Activated T-cell treated with anti-CD3 and anti-CD28 coated beads for 48 hours (primary cell): ENCODE results near the gene CSF1R.

Experiments used
- DNase-seq: peaks from one replicate; pipeline ENCODE4 v3.0.0-alpha.2; 2020; ENCODE audit warnings: low read depth

Gene CSF1R

DNA sequence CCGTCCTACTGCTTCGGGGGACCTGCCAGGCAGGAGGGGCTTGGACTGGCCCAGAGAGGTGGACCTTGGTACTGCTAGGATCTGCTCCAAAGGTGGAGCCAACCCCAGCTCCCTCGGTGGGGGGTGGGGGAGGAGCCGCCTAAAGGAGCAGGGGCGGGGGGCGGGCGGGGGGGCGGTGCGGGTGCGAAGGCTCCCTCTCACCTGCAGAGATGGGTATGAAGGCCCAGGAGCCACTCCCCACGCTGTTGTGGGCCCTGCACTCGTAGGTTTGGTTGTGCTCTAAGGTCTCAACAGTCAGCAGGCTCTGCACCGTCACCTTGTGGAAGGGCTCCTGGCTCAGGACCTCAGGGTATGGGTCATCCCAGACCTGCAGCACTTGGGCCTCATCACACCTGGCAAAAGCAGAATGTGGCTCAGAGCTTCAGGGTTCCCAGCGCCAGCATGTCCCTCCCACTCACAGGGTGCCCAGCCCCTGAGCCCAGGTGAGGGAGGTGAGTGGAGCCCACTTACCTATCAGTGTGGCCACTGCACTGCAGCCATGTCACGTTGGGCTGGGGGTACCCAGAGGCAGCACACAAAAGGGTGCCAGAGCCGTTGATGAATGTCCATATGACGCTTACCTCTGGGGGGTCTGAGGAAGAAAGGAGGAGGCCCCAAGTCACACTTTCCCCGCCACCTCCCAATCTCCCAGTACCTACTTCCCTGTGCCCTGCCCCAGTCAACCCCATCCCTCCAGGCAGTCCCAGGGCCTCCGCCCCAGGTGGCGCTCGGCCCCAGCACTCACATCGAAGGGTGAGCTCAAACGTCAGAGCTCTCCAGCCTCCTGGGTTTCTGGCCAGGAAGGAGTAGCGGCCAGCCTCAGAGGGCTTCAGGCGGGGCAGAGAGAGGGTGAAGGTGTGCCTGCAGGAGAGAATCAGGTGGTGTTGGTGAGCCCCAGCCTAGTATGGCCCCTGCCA is 16.4 kb downstream of the CSF1R start:
- no peak for DNase-seq

DNA sequence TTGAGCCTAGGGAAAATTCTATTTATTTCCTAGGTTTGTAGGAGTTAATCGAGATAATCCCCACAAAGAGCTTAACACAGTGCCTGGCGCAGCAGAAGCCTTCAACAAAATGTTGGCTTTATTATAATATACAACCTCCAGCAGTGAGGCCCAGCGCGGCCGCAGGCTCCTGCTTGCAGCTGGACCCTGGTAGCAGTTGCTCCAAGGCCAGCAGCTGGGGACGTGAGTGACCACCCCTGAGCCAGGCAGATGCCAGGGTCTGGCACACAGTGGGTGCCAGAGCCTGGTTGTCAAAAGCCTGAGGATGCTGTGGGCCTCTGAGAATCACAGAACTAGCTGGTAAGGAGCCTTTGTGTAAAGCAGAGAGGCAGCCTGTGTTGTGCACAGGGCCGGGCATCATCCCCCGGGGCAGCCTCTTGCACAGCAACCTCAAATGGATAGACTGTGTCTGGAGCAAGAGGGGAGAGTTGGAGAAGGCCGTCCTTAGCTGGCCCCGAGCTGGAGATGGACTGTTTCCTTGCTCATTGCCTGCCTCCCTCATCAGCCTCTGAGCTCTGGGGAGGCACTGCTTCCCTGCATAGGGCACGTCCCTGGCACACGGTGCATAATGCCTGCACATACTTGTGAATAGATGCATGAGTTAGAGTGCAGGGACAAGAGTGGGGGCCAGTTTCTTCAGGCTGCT is 17.3 kb downstream of the CSF1R start:
- DNase-seq: no peak

DNA sequence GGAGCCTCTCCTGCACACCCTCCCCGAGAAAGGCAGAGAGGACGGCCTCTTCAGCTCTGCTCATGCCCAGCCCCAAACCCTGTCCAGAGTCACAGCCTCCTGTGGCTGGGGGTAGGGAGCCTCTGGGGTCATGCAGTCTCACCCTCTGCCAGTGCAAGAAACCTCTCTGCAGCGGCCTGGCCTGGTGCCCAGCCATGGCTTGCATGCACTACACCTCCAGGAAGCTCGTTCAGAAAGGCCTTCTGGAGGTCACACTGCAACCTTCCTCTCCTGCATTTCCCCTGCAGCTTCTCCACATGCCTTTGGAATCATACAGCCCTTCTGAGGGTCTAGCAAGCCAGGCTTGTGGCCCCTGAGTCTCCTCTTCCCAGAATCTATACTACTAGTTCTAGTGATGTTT is 17.9 kb downstream of the CSF1R start:
- DNase-seq: no peak

DNA sequence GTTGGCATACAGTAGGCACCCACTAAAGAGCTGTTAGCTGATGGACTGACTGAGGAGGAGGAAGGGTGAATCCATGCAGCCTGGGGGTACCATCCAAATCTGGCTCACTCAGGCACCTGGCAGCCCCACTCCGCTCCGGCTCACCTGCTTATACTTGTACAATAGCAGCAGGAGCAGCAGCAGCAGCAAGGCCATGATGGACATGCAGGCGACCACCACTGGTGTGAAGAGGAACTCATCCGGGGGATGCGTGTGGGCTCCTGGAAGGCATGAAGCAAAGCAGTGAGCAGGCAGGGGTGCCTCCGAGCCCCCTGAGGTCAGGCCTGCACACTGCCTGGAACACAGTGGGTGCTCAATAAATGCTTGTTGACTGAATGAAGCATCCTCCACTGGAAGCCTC is 18.3 kb downstream of the CSF1R start:
- DNase-seq: no peak

DNA sequence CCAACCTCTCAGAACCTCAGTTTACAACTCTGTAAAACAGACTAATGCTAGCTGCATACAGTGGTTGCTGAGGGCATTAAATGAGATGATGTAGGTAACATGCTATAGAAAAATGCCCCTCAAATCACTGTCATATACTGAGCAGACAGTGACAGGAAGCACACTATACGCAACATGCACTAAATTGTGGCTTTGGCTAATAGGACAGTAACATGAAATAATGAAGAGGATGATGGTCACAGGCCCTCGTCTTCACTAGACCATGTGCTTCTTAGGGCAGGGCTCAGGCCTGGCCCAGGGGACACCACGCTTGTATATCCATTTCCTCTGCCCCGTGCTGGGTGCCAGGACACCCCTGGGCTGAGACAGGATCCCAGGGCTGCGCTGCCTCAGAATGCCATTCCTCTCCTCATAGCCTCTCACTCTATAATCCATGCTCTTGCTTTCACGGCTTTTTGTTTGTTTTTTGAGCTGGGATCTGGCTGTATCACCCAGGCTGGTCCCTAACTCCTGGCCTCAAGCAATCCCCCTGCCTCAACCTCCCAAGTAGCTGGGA is 18.9 kb downstream of the CSF1R start:
- DNase-seq: no peak

DNA sequence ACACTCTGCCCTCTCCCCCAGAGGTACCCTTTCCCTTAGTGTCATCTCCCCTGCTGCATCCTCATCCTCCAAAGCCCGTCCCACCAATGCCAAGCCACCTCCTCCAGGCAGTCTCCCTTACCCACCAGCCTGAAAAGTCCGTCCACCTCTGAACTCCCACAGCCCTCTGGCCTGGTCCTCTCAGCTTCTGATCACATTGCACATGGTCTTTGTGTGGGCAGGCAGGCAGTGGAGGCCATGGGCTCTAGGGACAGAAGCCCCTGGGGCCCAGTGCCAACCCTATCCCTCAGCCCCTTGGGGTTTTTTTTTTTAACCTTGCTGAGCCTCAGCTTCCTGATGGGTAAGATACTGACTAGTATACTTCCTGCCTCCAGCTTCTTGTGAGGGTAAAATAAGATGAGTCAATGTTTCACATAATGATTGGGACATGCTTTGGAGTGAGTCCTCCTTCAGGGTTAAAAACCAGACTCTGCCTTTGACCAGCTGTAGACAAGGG is 19.4 kb downstream of the CSF1R start:
- DNase-seq: no peak

DNA sequence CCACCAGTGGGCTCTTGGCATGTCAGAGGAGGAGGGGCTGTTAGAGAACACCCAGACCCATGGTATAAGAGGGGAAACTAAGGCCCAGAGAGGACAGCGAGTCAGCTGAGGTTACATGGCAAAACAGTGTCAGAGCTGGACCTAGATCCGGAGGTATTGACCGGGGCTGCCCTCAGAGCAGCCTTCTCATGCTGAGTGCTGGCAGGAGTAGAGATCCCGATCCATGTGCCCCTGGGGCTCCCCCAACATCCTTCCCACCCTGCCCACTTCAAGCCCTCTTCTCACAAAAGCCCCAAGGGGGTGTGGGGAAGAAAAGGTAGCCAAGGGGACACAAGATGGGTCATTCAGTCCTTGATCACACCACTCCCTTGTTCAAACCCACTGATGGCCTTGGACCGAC is 19.9 kb downstream of the CSF1R start:
- DNase-seq: no peak

DNA sequence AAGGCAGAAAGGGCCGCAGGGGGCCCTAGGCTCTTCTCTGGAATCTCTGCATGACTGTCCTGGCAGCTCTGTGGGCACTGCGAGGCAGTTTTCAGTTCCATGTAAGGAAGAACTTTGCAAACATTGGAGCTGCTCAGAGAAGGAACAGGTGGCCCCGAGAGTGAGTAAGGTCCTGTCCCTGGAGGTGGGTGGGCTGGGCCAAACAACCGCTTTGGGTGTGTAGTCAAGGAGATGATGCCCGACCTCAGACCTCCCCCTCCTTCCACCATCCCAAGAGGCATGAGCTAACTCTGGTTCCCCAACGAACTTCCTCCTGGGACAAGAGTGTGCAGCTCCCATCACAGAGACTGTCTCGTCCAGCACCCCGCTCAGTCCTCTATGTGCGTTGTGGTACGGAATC is 20.5 kb downstream of the CSF1R start:
- DNase-seq: no peak

DNA sequence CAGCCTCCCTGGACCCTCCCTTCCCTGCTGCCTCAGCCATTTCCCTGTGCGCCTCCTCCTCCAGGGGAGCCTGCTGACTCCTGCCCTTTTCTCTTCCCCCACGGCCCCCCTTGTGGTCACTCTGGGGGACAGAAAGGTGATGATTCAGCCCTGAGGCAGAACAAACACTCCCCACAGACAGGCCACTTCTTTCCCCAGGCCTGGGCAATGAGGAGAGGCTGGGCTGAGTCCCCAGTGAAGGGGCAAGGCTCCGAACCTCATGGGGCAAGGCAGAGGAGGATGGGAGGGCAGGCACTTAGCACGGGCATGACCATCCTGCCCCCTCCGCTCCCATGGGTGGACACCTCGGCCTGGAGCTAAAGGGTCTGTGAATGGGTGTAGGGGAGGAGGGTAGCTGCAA is 21.0 kb downstream of the CSF1R start:
- DNase-seq: no peak

DNA sequence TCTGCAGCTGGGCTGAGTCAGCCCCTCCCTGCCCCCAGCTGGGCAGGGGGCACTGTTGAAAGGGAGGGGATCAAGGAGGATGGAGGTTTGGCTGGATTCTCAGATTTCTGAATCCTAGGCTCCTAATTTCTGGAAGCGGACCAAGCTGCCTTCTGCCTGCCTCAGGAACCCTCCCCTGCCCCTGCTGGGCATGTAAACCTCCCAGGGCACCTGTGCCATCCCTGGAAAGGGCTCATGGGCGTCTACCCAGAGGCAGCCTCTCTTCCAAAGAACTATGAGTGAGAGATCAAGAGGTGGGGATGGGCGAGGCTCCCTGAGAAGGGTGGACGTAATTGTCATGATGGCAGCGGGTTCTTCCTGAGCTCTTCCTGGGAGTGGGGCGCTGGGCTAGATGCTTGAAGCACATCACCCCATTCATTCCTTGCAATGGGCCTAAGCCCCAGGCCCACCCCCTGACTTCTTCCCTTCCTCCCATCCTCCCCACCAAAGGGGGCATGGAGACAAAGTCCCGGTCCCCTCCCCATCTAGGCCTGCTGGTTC is 21.6 kb downstream of the CSF1R start:
- DNase-seq: no peak

DNA sequence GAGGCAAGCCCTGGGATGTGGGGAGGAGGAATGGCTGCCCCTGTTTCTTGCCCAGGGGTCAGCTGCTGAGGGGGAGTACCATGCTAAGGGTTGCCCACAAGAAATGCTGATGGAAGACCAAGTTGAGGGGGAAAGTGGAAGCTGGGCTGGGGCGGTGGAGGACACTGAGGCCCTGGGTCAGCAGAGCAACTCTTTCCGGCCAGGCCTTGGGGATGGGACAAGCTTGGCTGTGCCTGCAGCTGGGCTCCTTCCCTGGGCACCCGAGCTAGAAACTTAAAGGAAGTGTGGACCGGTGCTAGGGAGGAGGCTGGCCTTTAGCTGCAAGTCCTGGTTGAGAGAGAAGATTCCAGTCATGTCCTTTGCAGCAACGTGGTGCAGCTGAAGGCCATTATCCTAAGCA is 22.7 kb downstream of the CSF1R start:
- DNase-seq: no peak

DNA sequence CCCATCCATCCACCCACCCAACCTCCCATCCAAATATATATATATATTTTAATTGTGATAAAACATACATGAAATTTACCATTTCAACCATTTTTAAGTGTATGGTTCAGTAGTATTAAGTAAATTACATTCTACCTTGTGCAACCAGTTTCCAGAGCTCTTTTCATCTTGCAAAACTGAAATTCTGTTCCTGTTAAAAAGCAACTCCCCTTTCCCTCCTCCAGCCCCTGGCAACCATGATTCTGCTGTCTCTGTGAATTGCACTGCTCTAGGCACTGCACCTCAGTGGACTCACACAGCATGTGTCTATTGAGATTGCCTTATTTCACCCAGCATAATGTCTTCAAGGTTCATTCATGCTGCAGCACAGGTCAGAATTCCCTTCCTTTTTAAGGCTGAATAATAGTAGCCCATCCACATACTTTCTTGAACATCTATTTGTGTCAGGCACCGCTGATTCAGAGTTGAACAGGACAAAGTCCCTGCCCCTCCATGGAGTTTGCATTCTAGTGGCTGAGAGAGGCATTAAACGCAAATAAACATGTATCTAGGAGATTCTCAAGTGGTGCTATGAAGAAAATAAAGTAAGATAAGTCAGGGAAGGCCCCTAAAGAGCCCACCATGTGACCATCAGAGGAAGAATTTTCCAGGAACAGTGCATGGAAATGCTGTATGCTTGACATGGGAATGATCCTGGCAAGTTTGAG is 24.0 kb downstream of the CSF1R start:
- no peak for DNase-seq

DNA sequence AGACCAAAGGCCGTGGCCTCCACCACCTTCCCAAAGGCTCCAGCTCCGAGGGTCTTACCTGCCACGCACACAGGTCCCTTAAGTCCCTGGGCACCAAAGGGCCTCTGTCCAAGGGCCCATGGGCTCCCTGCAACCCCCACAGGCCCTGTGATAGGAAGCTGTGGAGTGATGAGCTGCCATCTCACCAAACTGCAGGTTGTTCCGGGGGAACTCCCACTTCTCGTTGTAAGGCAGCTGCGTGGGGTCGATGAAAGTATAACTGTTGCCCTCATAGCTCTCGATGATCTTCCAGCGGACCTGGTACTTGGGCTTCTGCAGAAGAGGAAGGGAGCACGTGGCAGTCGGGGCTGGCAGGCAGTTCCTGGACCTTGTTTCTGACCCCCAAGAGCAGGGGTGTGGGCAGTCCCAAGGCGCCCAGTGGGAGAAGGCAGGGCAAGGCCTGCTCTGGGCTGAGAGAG is 24.8 kb downstream of the CSF1R start:
- DNase-seq: no peak

DNA sequence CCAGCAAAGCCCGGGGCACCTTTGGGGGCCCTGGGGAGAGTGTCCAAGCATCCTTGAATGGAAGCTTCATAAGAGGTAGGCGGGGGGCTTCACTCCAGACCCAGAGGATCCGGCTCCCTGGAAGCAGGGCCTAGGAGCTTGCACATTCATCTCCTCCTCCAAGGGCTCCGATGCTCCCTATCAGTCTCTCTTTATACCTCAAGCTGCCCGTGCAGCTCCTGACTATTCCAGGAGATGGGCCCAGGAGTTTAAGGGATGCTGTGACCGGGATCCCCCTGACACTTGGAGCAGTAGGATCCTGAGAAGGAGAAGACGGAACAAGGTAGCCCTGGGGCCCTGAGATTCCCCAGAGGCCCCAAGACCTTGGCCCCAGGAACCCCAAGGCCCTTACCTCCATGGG is 25.9 kb downstream of the CSF1R start:
- DNase-seq: no peak

DNA sequence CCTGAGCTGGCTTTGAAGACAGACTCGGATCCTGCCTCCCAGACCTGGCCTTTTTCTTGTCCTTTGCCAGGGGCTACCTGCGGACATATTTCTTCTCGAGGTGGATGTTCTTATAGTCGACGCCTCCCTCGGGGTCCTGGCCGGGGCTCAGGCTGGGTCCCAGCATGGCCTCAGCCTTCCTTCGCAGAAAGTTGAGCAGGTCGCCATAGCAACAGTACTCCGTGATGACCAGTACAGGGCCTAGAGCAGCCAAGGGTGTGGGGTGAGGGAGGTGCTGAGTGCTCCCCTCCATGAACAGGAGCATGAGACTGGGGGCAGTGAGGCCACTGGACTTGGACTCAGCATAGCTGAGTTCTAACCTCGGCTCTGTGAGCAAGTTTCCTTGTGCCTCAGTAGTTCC is 26.7 kb downstream of the CSF1R start:
- DNase-seq: no peak

DNA sequence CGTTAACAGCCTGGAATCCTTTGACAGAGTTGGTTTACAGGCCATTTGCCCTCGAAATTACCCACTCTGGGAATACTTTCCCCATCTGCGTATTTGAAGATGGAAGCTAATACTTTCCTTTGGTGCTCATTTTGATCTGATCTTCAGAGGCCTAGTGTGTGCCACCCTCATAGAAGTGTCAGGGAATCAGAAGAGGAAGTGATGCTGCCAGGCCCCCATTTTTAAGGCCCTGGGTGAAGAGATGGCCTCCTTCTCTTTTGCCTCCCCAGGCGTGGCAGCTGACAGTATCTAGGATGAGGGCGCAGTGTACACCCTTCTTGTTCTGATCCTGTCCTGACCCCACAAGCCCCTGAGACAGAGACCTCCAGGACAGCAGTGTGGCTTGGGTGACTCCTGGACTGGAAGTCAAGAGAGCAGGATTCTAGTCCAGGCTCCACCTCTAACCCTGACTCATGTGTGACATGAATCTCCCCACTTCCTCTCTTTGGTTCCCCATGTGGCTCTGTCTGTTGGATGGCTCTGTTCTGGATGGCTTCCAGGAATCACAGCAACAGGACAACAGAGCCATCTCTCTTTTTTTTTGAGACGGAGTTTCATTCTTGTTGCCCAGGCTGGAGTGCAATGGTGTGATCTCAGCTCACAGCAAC is 27.8 kb downstream of the CSF1R start:
- DNase-seq: no peak

DNA sequence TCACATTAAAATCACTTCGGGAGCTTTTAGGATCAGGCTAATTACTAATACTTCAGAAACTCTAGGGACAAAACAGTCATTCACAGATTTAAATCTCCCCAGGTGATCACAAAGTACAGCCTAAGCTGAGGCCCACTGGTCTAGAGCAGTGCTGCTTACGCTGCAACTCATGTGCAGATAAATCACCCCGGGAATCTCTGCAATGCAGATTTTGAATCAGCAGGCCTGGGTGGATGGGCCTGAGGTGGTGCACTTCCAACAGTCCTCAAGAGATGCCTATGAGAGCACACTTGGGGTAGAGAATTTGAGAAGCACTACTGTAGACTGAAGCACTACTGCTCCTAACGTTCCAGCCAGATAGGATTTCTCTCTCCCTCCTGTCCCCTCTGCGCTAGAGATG is 28.4 kb downstream of the CSF1R start:
- no peak for DNase-seq

DNA sequence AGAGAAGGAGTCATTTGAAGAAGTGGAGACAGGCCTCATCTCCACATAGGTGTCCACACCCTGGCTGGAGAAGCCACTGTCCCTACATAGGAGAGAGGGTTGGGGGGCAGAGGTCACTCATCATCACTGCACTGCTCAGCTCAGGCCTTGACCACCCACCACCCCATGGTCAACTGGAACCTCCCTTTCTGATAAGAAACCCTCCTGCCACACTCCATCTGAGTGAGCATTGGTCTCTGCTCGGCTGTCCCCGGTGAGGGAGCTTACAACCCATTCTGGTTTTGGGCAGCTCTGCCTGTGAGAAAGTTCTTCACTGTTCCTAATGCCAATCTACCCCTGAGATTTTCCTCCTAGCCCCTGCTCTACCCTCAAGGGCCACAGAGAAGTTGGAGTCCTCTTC is 28.8 kb downstream of the CSF1R start:
- no peak for DNase-seq

DNA sequence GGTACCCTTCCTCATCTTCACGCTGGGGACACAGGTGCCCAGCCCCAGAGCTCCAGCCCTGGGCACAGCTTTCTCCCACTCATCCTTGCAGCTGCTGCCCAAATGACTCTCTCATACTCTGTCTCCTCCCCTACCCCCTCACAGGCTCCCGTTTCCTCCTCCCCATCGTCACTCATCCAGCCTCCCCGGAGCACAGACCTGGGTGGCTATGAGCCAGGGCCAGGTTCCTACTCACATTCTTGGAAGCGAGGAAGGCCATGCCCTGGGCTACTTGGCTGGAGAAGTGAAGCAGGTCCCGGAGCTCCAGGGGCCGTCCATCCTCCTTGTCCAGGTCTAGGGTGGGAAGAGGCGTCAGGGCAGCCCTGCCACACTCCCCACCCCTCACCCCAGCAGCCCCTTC is 29.3 kb downstream of the CSF1R start:
- no peak for DNase-seq

DNA sequence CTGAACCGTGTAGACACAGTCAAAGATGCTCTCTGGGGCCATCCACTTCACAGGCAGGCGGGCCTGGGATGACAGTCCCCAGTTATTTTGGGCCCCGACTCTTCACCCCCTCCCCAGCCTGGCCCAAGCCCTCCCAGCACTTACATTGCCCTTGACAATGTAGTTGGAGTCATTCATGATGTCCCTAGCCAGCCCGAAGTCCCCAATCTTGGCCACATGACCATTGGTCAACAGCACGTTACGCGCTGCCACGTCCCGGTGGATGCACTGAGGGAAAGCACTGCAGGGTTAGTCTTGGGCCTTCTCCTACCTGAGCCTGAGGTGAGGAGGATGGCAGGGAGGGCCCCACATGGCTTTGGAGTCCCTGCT is 30.3 kb downstream of the CSF1R start:
- DNase-seq: no peak

DNA sequence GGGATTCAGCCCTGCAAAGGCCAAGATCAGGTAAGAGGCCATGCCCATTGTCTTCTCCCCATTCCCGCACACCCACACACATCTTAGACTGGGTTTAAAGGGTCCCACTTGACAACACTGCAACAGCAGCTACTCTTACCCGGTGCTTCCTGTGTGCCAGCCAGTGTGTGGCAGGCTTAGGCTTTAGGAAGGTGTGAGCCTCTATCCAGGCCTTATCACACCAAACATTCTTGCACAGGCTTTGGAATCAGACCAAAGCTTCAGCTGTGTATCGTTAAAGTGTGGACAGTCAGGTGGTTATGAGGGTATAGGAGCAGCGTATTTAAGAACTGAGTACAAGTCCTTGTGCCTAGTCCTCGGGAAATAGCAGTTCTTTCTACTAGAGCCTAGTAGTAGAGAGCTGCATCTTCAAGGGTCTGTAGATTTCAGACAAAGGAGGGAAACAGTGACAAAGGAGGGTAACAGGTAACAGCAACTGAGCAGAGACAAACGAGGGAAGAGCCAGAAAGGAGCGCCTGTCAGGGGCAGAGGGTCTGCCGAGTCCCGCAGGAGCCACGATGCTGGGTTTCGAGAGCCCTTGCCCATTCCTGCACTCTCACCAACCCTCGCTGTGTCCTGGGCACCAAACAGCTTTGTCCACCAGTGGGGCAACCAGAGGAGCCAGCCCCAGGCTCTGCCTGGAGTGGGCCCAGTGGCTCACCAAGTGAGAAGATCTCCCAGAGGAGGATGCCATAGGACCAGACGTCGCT is 30.9 kb downstream of the CSF1R start:
- DNase-seq: no peak
